A204.1 (cell line): ENCODE data around the gene KSR1.

Experiments
- FAIRE-seq: peaks from 2 replicates; lab custom pipeline; 2012; peaks lifted over from hg19 to GRCh38; lab: Jason Lieb, UNC

KSR1 gene

DNA sequence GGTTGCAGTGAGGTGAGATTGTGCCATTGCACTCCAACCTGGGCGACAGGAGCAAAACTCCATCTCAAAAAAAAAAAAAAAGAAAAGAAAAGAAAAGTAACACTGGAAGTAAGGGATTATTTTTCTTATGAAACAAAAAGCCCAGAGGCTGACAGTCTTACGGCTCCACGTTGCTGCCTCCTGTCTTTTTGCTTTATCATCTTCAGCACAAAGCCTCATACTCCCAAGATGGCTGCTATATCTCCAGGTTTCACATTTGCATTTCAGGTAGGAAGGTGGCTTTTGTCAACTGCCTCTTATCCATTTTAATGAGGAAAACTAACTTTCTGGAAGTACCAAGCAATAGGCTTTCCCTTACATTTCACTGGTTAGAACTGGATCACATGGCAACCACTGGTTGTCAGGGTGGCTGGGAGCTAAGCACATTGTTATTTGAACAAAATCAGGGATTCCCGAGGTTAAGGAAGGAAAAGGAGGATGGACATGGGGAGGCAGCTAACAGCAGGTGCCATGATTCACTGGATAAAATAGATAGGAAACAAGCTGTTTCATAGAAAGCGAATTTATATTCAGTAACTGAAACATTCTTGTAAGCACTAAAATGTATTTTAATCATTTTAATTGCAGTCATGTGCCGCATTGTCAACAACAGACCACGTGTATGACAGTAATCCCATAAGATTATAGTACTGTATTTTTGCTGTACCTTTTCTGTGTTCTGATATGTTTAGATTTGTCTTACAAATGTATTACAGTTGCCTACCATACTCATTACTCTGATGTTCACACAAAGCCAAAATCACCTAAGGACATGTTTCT lies 58.6 kb downstream of the KSR1 start:
- FAIRE-seq, result no peak

GRCh38 chr17:27518048-27518447 lies 61.8 kb downstream of the KSR1 start:
- no peak for FAIRE-seq

DNA sequence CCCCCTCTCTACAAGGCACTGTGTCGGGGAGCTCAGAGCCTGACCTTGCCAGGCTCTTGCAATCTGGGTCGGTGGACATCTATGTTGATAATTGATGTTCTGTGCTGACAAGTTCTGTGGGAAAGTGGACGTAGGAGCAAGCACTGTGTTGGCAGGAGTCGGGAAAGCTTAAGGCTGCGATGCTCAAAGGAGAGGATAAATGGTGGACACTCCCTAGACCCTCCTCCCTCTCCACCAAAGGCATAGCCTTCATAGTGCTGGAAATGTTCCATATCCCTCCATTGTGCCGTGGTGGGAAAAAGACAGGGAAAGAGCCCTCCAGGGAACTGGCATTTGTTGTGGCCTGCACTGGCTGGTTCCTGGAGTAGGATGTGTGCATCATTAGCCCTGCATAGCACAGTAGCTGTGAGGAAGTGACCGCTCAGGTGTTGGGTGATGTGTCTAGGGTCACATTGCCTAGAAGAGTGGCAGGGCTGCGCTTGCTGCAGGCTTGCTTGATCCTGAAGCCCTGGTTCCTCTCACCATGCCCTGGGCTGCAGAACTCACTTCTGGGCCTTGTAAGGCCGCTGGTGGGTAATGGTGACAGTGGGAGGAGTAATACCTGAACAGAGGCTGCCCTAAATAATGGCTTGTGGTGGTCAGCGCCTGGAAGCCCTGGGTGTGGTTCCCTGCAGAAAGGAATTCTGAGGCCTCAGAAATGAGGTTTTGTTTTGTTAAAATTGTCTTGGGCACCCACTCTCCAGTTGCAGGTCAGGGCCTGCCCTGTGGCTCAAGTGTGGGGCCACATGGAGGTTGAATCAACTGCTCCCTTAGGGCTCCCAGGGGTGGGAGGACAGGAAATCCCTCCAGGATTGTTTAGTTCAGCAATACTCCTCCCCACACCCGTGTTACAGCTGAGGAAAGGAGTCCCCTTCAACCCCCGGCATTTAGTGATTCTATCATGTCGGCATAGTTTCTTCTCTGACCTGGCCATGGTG lies 62.6 kb downstream of the KSR1 start:
- no peak for FAIRE-seq

DNA sequence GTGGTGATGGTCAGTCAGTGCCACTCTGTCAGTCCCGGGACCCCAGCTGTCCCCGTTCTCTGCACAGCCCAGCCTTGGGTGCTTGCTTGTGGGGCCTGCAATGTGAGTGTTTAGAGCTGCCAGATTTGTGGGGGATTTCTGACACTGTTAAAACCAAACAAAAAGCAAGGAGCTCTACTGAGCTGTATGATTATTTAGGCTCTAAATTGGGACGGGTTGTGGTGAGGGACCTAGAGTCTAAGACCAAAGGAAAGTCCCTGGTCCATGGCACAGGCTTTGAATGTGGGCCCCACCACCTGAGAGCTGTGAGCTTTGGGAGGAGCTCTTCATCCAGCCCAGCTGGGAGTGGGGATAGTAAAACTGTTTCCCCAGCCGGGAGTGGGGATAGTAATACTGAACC lies 63.3 kb downstream of the KSR1 start:
- no peak for FAIRE-seq

DNA sequence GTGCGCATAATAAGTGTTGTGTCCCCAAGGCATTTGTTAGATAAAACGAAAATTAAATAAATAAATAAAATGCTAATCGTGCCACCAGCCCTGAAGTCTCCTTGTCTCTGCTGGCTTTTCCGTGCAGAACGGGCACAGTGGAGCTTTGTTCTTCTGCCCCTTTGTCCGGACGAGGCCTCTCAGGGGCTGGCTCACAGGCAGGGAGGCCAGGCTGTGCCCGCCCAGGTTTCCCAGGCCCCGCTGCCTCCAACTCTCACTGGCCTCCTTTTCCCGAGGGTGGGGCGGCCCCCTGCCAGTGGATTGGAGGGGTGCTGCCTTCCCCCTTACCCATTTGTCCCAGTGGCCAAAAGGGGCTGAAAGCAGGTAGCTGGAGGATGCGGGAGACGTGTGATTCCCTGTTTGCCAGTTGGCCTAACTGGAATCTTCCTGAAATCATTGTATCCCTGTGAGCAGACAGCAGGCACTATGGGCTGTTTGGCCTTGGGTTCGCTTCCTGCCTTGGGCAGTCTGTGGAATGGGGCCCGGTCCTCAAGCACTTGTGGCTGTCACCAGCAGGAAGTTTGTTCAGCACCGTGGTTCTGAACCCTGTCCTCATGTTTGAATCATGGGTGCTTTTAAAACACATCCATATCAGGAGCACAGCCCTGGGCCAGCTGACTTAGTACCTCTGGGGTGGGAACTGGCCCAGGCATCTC lies 64.4 kb downstream of the KSR1 start:
- FAIRE-seq, result no peak

GRCh38 chr17:27521281-27522027 lies 65.2 kb downstream of the KSR1 start:
- no peak for FAIRE-seq

DNA sequence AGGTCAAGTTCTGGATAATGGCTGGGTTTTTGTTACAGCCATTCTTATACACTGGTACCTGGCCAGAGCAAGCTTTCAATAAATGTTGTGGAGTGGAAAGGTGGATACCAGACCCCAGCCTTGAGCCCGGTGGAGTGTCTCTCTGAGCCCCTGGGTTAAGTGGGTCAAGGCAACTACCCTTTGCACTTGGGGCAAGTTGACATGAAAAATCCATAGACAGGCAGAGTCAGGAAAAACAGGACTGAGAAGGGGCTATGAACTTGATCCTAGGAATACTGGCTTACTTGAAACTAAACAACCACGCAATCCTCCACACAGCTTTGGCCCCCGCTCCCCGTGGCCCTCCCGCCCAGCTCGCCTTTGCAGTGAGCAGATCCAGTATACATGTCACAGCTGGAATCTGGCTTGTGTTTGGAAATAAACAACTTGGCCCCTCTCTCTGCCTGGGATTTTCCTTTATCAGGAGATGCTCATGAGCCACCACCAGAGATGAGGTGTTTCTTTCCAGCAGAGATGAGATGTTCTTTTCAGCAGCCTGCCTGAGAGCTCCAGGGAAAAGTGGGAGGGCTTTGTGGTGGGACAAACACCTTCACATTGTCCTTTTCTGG lies 65.9 kb downstream of the KSR1 start:
- FAIRE-seq, result no peak

- FAIRE-seq, result no peak
Measured at GRCh38 chr17:27523712-27524111, 67.5 kb downstream of the KSR1 start.

DNA sequence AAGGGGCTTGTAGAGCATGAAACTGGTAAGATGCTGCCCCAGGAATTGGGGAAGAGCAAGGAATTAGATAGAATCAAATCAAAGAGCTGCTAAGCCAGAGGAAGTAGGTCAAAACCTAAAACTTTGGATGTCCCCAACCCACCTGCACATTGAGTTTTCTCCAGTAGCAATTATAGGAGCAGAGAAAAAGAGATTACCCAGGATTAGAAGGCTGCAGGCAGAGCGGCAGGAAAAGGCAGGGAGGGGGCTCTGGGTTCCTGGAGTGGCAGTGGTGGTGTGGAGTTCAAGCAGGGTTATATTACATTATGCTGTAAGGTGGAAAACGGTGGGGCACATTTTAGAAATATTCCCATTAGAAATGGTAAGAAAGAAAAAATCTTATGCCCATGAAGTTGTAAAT lies 68.3 kb downstream of the KSR1 start:
- no peak for FAIRE-seq

- no peak for FAIRE-seq
Measured at GRCh38 chr17:27525316-27525715, 69.1 kb downstream of the KSR1 start.

DNA sequence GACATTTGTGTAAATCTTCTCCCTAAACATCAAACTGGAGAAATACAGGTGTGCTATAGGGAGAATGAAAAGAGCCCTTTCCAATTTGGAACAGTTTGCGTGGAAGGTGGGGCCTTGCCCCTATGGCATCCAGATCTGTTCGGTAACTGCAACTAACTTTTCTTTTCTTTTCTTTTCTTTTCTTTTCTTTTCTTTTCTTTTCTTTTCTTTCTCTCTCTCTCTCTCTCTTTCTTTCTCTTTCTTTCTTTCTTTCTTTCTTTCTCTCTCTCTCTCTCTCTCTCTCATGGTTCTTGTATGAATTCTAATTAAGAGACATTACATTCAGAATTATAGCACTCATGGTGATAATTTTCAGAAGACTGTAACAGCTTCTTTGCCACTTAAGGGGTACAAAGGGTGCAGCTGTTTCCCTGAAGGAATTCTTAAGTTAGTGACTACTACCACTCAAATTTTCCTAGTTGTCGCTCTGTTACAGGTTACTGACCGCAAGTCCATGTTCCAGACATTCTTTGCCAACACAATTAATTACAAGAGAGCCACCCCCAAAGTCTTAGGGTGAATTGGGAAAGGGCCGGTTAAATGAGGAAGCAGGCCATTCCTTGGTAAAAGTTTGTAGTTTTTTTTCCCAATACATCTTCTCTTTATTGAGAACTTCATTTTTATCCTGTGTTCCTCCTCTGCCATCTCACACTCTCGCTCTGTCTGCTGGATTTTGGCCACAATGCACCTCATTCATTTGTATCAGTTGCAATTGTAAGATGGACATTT lies 69.8 kb downstream of the KSR1 start:
- no peak for FAIRE-seq

DNA sequence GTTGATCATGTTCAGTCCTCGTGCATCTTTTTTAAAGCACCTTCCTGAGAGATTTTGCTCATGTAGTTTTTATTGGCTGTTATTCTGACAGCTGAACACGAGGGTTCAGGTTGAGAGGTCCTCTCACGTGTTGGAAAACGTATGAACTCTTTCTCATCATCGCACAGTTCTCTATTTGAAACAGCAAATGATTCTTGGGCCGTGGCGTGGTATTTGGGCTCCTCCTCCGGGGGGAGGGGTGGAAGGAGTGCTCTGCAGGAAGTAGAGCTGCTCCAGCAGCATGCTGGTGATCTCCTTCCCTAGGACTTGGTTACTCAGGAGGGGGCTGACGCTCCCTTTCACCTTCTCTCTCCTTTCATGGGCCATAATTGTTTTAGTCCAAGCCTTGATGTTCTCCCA lies 70.4 kb downstream of the KSR1 start:
- FAIRE-seq, result no peak

DNA sequence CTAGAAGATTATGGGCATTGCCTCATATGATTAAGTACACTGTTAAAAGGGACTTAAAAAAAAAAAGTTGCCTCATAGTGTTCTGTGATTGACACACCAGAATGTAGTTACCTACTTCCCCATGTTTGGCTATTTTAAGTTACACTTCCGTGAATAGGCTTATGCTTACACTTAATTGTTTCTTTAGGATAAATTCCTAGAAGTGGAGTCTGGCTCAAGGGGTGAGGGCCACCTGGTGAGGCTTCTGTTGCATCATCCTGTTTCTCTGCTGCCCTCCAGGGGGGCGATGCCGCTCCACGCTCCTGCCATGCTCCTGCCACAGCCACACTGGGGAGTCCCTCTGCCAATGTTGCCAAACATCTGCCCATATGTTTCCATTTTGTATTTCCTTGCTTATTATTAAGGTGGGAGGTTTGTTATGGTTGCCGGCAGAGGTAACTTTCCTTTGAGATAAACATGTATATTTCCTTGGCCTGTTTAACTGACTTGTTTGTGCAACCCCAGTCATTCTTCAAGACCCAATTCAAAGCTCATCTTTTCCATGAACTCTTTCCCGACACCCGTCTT lies 73.1 kb downstream of the KSR1 start:
- no peak for FAIRE-seq

- no peak for FAIRE-seq
Measured at GRCh38 chr17:27530764-27531391, 74.6 kb downstream of the KSR1 start.

DNA sequence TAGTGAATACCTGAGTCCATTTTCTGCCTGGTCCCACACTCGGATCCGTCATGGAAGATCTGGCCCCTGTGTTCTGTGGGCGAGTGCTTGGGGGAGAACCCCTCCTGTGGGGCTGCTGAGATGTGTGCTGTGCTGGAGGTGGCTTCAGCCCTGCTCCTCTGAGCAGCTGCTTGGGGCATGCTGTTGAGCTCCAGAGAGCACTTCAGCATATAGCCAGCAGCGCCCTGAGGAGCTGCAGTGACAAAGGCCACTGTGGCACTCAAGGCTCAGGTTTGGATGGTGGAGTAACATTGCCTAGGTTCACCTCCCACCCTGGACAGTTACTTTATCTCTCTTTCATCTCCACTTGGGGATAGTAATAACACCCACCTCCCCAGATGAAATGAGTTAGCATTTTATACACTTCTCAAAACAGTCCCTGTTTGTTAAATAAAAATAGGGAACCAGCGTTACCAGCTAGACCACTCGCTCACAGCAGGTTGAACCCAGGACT lies 75.3 kb downstream of the KSR1 start:
- no peak for FAIRE-seq

DNA sequence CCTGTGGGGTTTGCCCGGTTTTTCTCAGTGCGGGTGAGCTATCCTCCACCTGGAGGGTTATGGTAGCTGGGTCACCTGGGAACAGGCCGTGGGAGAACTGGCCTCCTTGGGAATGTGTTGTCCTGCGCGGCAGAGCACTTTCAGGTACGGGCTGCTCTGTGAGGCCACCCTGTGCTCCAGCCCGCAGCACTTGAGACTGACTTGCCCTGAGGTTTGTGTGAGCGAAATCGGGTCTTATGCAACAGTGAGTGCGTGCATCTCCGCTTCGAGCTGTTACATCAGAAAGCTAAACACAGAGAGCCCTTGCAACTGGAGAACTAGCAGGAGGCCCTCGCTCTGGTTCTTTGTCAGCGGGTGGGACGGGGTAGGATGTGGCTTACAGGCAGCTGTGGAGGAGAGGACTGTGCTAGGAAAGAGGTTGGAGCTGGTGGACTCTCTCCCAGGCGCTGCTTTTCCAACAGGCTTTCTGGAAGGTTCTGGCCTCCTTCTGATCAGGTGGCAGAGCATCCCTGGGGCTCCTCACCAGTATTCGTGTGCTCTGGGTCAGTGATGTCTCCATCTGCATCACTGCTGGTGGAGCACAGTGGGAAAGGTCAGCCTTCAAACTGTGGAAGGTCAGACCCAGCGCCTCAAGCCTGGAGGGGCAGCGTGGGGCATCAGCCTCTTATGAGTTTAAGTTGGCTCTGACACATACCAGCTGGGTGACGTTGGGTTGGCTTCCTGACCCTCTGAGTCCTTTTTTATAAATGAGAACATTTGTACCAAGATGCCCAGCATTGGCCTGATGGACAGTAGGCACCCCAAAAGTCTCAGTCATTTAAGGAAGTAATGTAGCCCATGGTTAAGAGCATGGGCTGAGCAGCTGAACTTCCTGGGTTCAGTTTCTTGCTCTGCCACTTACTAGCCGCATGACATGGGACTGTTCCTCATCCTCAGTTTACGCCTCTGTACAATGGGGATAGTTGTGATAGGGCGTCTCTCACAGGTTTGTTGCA lies 76.3 kb downstream of the KSR1 start:
- FAIRE-seq, result no peak

DNA sequence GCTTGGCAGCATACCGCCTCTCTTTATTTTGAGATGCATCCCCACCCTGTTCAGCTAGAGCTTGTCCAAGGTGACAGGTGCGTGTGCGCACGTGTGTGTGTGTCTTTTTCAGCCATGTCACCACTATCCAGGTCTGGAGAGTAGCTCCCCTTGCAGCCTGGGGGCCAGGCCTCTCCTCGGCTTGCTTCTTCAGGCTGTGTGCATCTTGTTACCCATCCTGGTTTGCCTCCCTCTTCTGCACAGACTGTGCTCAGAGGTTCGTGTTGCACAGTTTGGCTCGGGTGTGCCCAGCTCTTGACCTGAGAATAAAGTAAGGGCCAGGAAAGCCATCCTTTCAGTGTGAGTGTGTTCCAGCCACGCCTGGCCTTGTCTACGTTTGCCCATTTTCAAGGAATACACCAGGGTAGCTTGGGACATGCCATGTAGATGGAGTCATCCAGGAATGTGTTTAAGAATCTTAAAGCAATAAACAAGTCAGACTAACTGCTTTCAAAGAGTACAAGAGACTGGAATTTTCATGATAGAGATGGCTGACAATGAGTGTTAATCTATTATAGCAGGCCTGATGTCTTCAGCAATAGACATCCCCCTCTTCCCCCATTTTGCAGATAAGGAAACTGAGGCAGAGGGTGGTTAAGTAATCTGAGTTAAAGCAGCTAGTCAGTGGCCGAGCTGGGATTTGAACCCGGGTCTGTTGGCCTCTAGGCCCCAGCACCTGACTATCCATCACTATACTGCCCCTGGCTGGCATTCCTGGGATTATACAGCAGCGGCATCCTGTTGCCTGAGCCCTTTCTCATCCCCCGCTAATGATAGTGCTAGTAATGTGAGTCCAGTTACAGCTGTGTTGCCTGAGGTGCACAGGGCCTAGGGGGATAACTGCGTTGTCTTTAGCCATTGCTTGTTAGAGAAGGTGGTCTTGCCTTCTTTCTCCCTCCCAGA lies 77.9 kb downstream of the KSR1 start:
- FAIRE-seq, result no peak
